Neural cell (in vitro differentiated cells): ENCODE data around the gene TCF20. TPM values are rescaled to one million over a fixed set of nuclear protein-coding genes. Genes with fewer than 3 reads are reported as not detected.

ENCODE experiments used
- H2AFZ ChIP-seq: fragments of 200-600, 300-800 bp; sonication (generic), shearing (Covaris generic); 2 replicates; pipeline ENCODE4 v1.6.0; 2014; ENCODE audit warnings: low read depth, mild to moderate bottlenecking, antibody characterized with exemption, low read length, moderate library complexity
- H3F3A ChIP-seq: fragments of 200-600 bp; shearing (Covaris generic); 2 replicates; pipeline ENCODE4 v1.6.1; 2016; ENCODE audit warnings: mild to moderate bottlenecking, moderate library complexity, mixed read lengths, antibody characterized with exemption, low read length; ENCODE audit not compliant: insufficient read depth, poor library complexity, severe bottlenecking
- H3K27ac ChIP-seq: fragments of 200-600, 300-800 bp; sonication (generic), shearing (Covaris generic); 2 replicates; pipeline ENCODE4 v1.5.1; 2014; ENCODE audit warnings: mild to moderate bottlenecking, low read length, moderate library complexity
- H3K27me3 ChIP-seq: fragments of 300-800, 200-600 bp; sonication (generic), shearing (Covaris generic); 2 replicates; pipeline ENCODE4 v1.6.0; 2014; ENCODE audit warnings: mild to moderate bottlenecking, low read depth, low read length, moderate library complexity; ENCODE audit not compliant: insufficient read depth
- H3K36me3 ChIP-seq: fragments of 300-800, 200-600 bp; sonication (generic), shearing (Covaris generic); 2 replicates; pipeline ENCODE4 v1.5.1; 2014; ENCODE audit warnings: mild to moderate bottlenecking, antibody characterized with exemption, low read length, moderate library complexity; ENCODE audit not compliant: insufficient read depth
- H3K4me2 ChIP-seq: fragments of 300-800, 200-600 bp; sonication (generic), shearing (Covaris generic); 2 replicates; pipeline ENCODE4 v1.6.0; 2014; ENCODE audit warnings: mild to moderate bottlenecking, low read length
- H3K4me3 ChIP-seq: fragments of 300-800, 200-600 bp; sonication (generic), shearing (Covaris generic); 2 replicates; pipeline ENCODE4 v1.5.1; 2014; ENCODE audit warnings: mild to moderate bottlenecking, low read length, moderate library complexity
- H3K79me2 ChIP-seq: fragments of 200-600 bp; shearing (Covaris generic); replicated peaks from 2 replicates; pipeline ENCODE4 v1.6.0; 2014; ENCODE audit warnings: mild to moderate bottlenecking, low read length, moderate library complexity; ENCODE audit not compliant: insufficient read depth
- H3K9ac ChIP-seq: fragments of 300-800, 200-600 bp; sonication (generic), shearing (Covaris generic); 2 replicates; pipeline ENCODE4 v1.6.1; 2016; ENCODE audit warnings: mild to moderate bottlenecking, low read length, mixed read lengths
- H3K9me2 ChIP-seq: fragments of 200-600 bp; shearing (Covaris generic); 2 replicates; pipeline ENCODE4 v1.6.1; 2016; ENCODE audit warnings: mild to moderate bottlenecking, low read length, mixed read lengths; ENCODE audit not compliant: insufficient read depth
- H3K9me3 ChIP-seq: fragments of 200-600, 300-800 bp; sonication (generic), shearing (Covaris generic); 2 replicates; pipeline ENCODE4 v1.6.1; 2016; ENCODE audit warnings: mild to moderate bottlenecking, mixed run types, low read length, moderate library complexity, mixed read lengths
- H4K20me1 ChIP-seq: fragments of 200-600 bp; shearing (Covaris generic); 2 replicates; pipeline ENCODE4 v1.6.1; 2016; ENCODE audit warnings: mild to moderate bottlenecking, mixed run types; ENCODE audit not compliant: insufficient read depth
- CTCF ChIP-seq: fragments of 450-650 bp; IDR thresholded peaks from 2 replicates; pipeline ENCODE4 v1.5.1; 2014; ENCODE audit warnings: antibody characterized with exemption, mild to moderate bottlenecking, moderate library complexity; ENCODE audit not compliant: poor library complexity, severe bottlenecking
- EP300 ChIP-seq: fragments of 450-650 bp; conservative IDR thresholded peaks from 2 replicates; pipeline ENCODE4 v1.6.1; 2014; ENCODE audit warnings: antibody characterized with exemption, mild to moderate bottlenecking, moderate library complexity; ENCODE audit not compliant: poor library complexity, severe bottlenecking
- EZH2 ChIP-seq: fragments of 200-600, 300-800 bp; shearing (Covaris generic), sonication (generic); IDR thresholded peaks from 2 replicates; pipeline ENCODE4 v1.6.1; 2014; ENCODE audit warnings: antibody characterized with exemption, low read length, borderline replicate concordance, mild to moderate bottlenecking; ENCODE audit not compliant: insufficient read depth, poor library complexity, severe bottlenecking
- MXI1 ChIP-seq: fragments of 450-650 bp; conservative IDR thresholded peaks from 2 replicates; pipeline ENCODE4 v1.6.1; 2014; ENCODE audit warnings: antibody characterized with exemption, mild to moderate bottlenecking; ENCODE audit not compliant: poor library complexity, severe bottlenecking
- POLR2AphosphoS5 ChIP-seq: IDR thresholded peaks from 2 replicates; pipeline ENCODE4 v1.6.1; 2012
- RAD21 ChIP-seq: fragments of 450-650 bp; conservative IDR thresholded peaks from 2 replicates; pipeline ENCODE4 v1.6.1; 2014; ENCODE audit warnings: antibody characterized with exemption, mild to moderate bottlenecking, moderate library complexity
- REST ChIP-seq: IDR thresholded peaks from 2 replicates; pipeline ENCODE4 v1.6.1; 2012; ENCODE audit warnings: borderline replicate concordance
- SMC3 ChIP-seq: fragments of 450-650 bp; conservative IDR thresholded peaks from 2 replicates; pipeline ENCODE4 v1.6.1; 2014; ENCODE audit warnings: antibody characterized with exemption, mild to moderate bottlenecking, moderate library complexity; ENCODE audit not compliant: poor library complexity
- TAF1 ChIP-seq: IDR thresholded peaks from 2 replicates; pipeline ENCODE4 v1.6.1; 2012; ENCODE audit warnings: low read depth
- polyA plus RNA-seq: library from polyadenylated mRNA; depleted of rRNA; stranded (reverse); fragments of >200 nt; gene quantifications from 2 replicates; pipeline ENCODE4 v1.2.3, GENCODE V29; 2014

The TCF20 gene
- polyA plus RNA-seq, 1 donor from 2014 or later, result 21.9 TPM

DNA sequence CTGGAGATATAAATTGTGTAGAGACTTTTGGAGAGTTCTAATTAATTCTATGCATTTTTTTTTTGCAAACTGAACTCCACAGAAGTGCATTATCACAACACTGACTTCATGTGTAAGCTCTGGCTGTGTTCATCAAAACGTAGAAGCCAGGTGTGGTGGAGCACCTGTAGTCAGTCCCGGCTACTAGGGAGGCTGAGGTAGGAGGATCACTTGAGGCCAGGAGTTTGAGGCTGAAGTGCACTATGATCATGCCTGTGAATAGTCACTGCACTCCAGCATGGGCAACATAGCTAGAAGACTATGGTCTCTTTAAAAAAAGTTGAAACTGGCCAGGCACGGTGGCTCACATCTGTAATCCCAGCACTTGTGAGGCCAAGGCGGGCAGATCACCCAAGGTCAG, 20.6 kb downstream of the TCF20 start:
- Histone ChIP-seq H3K9me3 (no peaks in the 10 kb centered on the region), H2AFZ (no peak overlapping the region), H3K9me2 (no peaks in the 10 kb centered on the region), H4K20me1 (no peaks in the 10 kb centered on the region), H3K27me3 (no peaks in the 10 kb centered on the region), H3F3A (no peaks in the 10 kb centered on the region), H3K4me2 (no peak overlapping the region), H3K27ac (no peak overlapping the region), H3K79me2 (peaks cover 37% of the 10 kb centered on the region), H3K4me3 (no peak overlapping the region), H3K9ac (no peak overlapping the region), H3K36me3 (peaks cover 1% of the 10 kb centered on the region)
- TF ChIP-seq SMC3, result no peak
- no peak for TF ChIP-seq MXI1
- no peak for TF ChIP-seq EP300
- no peak for TF ChIP-seq TAF1
- no peak for TF ChIP-seq POLR2AphosphoS5
- TF ChIP-seq EZH2, result no peak
- TF ChIP-seq REST, result no peak
- TF ChIP-seq RAD21, result no peak

GRCh38 chr22:42248995-42249394, 21.5 kb downstream of the TCF20 start:
- H4K20me1 ChIP-seq, result no peaks in the 10 kb centered on the region
- H2AFZ ChIP-seq, result no peak overlapping the region
- H3K79me2 ChIP-seq, result peaks cover 30% of the 10 kb centered on the region
- H3K27ac ChIP-seq, result no peak overlapping the region
- H3K9me2 ChIP-seq, result no peaks in the 10 kb centered on the region
- H3K9ac ChIP-seq, result no peak overlapping the region
- no peaks in the 10 kb centered on the region for H3K9me3 ChIP-seq
- H3K27me3 ChIP-seq, result no peaks in the 10 kb centered on the region
- TF ChIP-seq MXI1, result no peak
- no peak for TF ChIP-seq EP300
- no peak for TF ChIP-seq POLR2AphosphoS5
- no peak for TF ChIP-seq CTCF
- TF ChIP-seq SMC3, result no peak
- no peak for TF ChIP-seq TAF1
- no peak for TF ChIP-seq REST
- no peak for TF ChIP-seq RAD21
- TF ChIP-seq EZH2, result no peak
- H3K36me3 ChIP-seq, result peaks cover 9% of the 10 kb centered on the region
- no peak overlapping the region for H3K4me3 ChIP-seq
- no peaks in the 10 kb centered on the region for H3F3A ChIP-seq
- no peak overlapping the region for H3K4me2 ChIP-seq
